Effector CD8-positive, alpha-beta T cell (primary cell): ENCODE data around the gene USHBP1.

Experiments used
- DNase-seq: peaks from one replicate; lab custom pipeline; 2025; lab: John Stamatoyannopoulos, UW
- total RNA-seq, 4 experiments: gene quantifications; one replicate each; lab custom pipeline; 2026; lab: John Stamatoyannopoulos, UW

Gene USHBP1, protein sequence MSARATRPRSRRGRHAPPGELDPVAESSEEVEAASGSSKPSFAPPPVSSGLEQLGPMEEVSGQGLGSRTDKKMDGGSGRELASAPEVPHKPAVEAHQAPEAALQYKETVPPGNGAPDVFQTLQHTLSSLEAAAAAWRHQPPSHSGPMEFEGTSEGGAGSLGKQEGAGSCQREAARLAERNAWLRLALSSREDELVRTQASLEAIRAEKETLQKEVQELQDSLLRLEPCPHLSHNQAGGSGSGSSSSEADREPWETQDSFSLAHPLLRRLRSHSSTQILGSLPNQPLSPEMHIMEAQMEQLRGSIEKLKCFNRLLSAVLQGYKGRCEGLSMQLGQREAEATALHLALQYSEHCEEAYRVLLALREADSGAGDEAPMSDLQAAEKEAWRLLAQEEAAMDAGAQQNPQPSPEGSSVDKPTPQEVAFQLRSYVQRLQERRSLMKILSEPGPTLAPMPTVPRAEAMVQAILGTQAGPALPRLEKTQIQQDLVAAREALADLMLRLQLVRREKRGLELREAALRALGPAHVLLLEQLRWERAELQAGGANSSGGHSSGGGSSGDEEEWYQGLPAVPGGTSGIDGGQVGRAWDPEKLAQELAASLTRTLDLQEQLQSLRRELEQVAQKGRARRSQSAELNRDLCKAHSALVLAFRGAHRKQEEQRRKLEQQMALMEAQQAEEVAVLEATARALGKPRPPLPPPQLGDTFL
- 0 to 0.18 (median 0) reads per million in 4 experiments for total RNA-seq

DNA sequence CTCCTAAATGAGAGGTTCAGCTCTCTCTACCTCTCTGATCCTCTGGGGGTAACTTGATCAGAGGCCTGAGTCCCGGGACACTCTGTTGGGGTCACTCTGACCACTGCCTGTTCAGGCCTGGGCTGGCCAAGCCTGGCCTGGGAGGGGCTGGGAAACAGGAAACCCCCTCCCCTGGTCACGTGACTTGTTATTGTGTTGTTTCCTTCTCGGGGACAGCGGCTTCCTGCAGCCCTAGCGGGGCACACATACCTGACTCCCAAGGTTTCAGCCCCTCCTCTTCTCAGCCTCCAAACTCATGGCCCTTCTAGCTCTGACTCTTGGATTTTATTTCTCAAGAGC, at the start of gene USHBP1:
TSS of gene USHBP1 (minus strand) at position 105 of the 339 bp plus-strand sequence. CDS start 446 bp downstream, outside the sequence.
- DNase-seq, result no peak

DNA sequence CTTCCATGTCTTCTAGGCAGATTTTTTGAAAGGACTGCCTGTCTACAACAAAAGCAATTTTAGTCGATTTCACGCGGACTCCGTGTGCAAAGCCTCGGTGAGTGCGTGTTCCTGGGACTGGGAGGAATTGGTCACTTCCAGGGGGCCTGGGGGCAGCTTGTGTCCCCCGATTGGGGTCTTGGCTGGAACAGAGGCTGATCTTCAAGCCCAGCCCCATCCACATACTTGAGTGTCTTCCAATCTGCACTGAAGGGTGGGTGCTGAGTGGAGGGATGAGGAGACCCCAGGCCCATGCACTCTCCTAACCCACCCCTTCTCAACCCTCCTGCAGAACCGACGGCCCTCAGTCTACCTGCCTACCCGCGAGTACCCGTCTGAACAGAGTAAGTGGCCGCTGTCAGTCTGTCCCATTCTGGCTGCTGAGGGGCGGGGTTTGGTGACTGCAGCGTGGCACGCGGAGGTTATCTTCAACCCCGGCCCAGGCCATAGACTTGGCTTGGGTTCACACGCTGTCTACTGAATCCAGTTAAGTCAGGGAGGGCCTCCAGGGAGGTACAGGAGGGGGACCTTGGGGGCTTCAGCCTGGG, 49.6 kb upstream of the USHBP1 start:
- no peak for DNase-seq

- no peak for DNase-seq
These were observed 47.9 kb upstream of the USHBP1 start for GRCh38 chr19:17312189-17313113.

- no peak for DNase-seq
These were observed 47.1 kb upstream of the USHBP1 start for GRCh38 chr19:17311455-17312188.

DNA sequence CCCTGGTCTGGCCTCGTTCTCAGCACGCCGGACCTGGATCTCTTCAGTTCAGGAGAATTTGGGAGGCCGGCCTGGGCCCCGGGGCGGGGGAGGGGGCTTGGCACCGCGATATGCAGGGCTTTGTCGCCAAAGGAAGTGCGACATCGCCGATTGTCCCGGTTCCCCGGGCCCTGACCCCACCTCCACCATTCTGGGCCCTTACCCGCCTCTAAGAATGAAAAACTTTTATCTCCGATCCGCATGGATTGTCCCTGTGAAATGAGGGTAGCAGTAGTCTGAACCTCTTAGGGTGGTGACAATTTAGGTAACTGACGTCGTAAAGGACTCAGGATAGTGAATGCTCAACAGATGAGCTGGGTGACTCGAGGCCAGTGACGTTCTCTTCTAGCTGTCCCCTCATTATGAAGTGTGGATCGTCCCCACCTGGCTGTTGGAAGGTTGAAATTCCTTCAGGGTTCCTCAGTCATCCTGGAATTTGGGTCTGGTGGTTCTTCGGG, 45.5 kb upstream of the USHBP1 start:
- DNase-seq, result no peak

DNA sequence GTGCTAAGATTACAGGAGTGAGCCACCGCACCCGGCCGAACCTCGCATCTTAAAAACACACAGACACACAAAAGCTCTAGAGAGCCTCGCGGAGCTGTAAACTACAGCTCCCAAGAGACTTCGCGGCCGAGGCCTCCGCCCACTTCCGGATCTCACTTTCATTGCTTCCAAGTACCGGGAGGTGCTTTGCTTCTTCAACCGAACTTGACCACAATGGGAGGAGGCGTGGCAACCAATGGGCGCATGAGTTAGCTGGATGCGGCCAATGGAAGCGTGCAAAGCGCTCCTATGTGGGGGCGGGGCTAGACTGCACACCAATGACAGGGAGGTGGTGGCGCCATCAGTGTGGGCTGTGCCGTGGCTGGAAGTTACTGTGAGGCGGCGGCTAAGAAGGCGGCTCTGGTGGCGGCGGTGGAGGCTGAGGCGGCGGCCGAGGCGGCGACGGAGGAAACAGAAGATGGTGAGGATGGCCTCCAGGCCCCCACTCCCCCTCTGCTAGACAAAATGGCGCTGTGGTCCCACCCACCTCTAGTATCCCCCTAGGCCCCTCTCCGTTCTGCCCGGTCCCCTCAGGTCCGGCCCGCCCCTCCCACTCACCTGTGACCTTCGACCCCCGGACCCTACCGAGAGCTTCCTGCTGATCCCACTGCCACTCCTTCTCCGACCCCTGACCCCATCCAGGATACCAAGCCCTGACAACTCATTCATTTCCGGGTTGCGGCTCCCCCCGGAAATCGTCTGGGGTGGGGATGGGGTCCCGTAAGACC, 44.8 kb upstream of the USHBP1 start, which contains the start of gene DDA1:
TSS of gene DDA1 (plus strand) at position 366 of the 767 bp plus-strand sequence. CDS start at position 458, 92 bp downstream.
- peak; percentile 98 for DNase-seq

- DNase-seq, result no peak
These were observed 43.4 kb upstream of the USHBP1 start for GRCh38 chr19:17307876-17308377.

DNA sequence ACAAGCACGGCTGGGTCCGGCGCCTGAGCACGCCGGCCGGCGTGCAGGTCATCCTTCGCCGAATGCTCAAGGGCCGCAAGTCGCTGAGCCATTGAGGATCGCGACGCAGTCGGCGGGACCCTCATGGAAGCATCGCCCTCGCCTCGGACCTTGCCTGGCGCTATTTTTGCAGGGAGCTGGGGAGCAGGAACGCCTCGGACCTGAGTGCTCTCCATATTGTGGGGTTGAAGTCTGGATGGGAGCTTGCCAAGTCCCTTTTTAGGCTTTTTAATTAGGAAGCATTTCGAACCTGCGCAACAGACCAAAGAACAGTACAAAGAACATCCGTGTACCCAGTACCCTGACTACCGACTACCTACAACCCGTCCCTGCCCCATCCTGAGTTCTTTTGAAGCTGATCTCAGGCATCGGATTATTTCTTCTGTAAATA, 41.8 kb upstream of the USHBP1 start:
- no peak for DNase-seq

DNA sequence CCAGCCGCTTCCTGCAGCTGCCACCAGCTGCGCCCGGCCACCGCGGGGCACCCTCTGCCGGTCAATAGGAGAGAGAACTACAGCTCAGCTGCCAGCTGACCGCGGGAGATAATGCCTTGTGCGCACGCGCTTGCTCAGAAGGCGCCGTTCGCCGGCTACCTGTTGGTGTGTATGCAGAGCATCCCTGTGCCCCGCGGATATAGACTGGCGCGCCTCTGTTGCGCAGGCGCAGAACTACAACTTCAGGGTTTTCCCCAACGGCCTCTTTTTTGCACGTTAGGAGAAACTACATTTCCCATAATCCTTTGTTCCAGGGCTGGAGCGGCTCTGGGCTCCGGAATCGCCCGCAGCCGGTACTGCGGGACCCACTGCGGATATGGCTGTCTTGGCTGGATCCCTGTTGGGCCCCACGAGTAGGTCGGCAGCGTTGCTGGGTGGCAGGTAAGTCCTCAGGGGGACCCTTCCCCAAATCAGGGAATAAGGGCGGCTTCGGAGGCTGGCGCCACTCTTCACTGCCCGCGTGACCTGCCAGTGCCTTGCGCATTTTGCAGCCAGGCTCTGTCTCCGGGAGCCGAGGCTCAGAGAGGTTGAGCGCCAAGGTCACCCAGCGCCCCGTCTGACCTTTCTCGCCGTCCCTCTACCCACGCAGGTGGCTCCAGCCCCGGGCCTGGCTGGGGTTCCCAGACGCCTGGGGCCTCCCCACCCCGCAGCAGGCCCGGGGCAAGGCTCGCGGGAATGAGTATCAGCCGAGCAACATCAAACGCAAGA, 41.2 kb upstream of the USHBP1 start, which contains the start of gene MRPL34:
TSS of gene MRPL34 (plus strand) at position 356 of the 768 bp plus-strand sequence. CDS start at position 377, 21 bp downstream.
- DNase-seq, result peak; percentile 87

DNA sequence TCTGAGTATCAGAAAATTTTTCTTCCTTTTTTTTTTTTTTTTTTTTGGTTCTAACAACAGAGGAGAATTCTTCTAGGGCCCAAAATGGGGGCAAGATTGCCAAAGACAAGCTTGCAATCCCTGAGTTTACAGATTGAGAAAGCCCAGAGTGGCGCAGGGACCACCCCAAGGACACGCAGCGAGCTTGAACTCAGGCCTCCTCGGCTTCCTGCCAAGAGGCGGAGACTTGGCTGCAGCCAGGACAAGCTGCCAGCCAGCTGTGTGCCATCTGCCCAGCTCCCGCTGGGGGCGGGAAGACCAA, 40.6 kb upstream of the USHBP1 start:
- no peak for DNase-seq

DNA sequence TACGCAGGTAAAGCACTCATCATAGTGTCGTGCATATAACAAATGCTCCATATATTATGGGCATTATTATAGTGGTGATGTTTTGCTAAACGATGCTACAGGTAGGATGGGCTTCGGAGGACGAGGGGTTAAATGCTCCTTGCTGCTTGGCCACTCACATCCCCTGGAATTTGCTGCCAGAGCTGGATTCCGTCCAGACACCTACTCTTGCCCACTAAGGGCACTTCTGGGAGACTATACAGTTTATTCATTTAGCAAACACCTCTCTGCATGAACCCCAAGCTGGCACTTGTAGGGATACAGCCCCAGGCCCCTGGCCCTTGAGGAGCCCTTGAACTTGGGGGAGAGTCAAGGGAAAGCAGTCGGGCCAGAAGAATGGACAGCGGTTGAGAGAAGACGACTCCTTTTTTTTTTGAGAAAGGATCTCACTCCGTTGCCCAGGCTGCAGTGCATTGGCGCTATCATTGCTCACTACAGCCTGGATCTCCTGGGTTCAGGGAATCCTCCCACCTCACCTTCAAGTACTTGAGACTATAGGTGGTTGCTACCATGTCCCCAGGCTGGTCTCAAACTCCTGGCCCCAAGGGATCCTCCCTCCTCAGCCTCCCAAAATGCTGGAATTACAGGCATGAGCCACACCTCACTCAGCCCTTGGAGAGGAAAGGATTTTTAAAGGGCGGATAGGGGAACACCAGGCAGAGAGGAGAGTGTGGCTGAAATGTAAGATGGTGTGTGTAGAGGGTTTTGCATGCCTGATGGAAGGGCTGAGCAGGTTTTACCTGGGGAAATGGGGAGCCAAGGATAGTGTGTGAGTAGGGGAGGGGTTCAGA, 40.1 kb upstream of the USHBP1 start:
- DNase-seq, result no peak

GRCh38 chr19:17303940-17304267, 39.4 kb upstream of the USHBP1 start:
- no peak for DNase-seq

DNA sequence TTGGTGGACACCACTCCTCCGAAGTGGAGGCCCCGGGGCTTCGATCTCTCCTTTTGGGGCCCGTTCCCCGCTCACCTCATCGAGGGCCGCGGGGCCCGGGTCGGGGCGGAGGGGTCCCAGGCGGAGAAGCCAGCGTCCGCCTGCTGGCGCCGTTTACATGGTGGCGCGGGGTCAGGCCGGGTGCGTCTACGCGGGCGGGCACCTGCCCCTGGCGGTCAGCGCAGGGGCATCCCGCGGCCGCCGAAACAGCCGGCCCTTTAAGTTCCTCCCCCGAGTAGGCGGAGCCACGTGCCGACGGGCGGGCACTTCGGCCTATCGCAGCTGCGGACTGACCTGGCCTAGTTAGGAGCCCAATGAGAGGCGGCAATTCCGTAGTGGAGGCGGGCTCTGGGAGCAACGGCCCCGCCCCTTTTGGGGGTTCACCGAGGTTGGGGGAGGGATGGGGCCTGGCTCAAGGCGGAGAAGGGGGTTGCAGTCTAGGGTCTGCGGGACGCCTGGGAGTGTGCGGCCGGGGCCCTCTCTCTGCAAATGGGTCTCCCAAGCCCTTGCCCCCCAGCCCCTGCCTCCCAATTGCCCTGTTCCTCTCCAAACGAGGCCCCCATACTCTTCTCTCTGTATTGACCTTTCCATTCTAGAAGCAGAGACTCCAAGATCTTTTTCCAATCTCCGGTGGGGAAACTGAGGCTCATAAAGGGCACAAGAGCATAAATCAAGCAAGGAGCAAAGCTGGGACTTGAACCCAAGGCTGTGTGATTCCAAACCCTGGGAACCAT, 38.8 kb upstream of the USHBP1 start, which contains the start of gene ABHD8:
TSS of gene ABHD8 (minus strand) at position 259 of the 773 bp plus-strand sequence. CDS start 1,809 bp downstream, outside the sequence.
- DNase-seq, result peak; percentile 92

GRCh38 chr19:17302391-17303166, 38.0 kb upstream of the USHBP1 start:
- DNase-seq, result peak; percentile 45

DNA sequence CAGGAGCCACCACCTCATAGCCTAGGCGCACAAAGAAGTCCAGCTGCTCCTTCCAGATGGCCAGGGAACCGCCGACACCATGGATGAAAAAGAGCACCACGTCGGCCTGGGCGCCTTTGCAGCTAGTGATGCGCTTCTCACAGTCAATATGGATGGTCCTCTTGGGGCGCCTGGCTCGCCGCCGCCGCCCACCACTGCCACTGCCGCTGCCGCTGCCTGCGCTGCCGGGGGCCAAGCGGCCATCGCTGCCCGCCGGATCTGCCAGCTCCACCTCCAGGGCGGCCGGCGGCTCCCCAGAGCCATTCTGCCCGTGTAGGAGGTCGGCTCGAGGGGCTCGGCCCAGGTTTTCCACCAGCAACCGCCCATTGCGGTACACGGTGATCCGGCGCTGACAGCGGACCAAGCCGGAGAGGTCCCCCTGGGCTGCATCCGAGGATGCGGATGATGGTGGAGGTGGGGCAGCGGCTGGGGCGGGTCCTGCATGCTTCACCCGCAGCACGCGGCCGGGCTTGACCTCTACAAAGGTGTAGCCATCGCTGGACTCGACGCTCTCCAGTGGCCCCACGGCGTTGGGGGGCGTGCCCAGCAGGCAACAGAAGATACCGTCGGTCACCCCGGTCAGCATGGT, 36.6 kb upstream of the USHBP1 start:
- DNase-seq, result no peak

DNA sequence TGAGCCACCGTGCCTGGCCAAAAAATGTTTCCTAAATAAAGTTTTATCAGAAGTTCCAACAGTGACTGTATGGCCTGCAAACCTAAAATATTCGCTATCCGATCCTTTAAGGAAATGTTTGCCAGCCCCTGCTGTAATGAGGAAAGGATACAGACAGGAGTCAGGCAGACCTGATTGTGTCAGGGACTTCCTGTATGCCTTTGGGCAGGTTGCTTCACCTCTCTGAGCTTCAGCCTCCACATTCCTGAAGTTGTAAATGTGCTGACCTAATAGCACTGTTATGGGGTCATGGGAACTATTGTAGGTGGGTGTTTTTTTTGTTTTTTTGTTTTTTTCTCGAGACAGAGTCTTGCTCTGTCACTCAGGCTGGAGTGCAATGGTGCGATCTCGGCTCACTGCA, 32.4 kb upstream of the USHBP1 start:
- DNase-seq, result no peak
